Activated naive CD4-positive, alpha-beta T cell treated with anti-CD3 and anti-CD28 coated beads, Interleukin-2, amount 10 ng/mL, durations not matched to agents 7 days and 5 days (primary cell): ENCODE data around the gene WSB2.
A peak's percentile ranks its signal among the peaks of the same experiment; 100 is the strongest.
"Not testable (repeated sequence)": the region's sequence is repeated elsewhere in the genome, so short reads cannot be mapped to it uniquely, and the experiment has no call there.

ENCODE experiments used
- CTCF ChIA-PET: fragments of 350-600 bp; sonication (Branson Sonifier 250); formaldehyde crosslinking; loops from one replicate; lab custom pipeline; 2021; ENCODE audit warnings: antibody characterized with exemption; lab: Charles Lee
- DNase-seq: peaks from one replicate; pipeline ENCODE4 v3.0.0-alpha.2; 2020
- H3K27ac Mint-ChIP-seq: one replicate; pipeline ENCODE4 v1.8.0; 2021; ENCODE audit warnings: mild to moderate bottlenecking, moderate library complexity, mixed read lengths
- H3K27me3 Mint-ChIP-seq: one replicate; pipeline ENCODE4 v1.8.0; 2021; ENCODE audit warnings: mild to moderate bottlenecking, mixed read lengths
- H3K36me3 Mint-ChIP-seq: one replicate; pipeline ENCODE4 v1.8.0; 2021; ENCODE audit warnings: mixed read lengths
- H3K4me1 Mint-ChIP-seq: one replicate; pipeline ENCODE4 v1.8.0; 2021; ENCODE audit warnings: mixed read lengths
- H3K4me3 Mint-ChIP-seq: one replicate; pipeline ENCODE4 v1.8.0; 2021; ENCODE audit warnings: mild to moderate bottlenecking, moderate library complexity, mixed read lengths
- H3K9me3 Mint-ChIP-seq: one replicate; pipeline ENCODE4 v1.8.0; 2021; ENCODE audit warnings: mixed read lengths

WSB2 gene

GRCh38 chr12:118015944-118016343 is 45.0 kb downstream of the WSB2 start:
- H3K36me3 Mint-ChIP-seq = peaks cover 21% of the 10 kb centered on the region
- no peak for DNase-seq
- H3K4me3 Mint-ChIP-seq = peak overlapping the region; percentile 87
- peaks cover 31% of the 10 kb centered on the region for H3K4me1 Mint-ChIP-seq
- CTCF ChIA-PET = interaction anchor here (0.6 to 1.5 kb wide), 3 partner anchors 19 to 780 kb away, joined by 3 to 5 read pairs (median 4); no protein-coding TSS in a partner anchor
- H3K9me3 Mint-ChIP-seq = peaks cover 4% of the 10 kb centered on the region
- peaks cover 19% of the 10 kb centered on the region for H3K27me3 Mint-ChIP-seq
- no peak overlapping the region for H3K27ac Mint-ChIP-seq

GRCh38 chr12:118015306-118015705 is 45.7 kb downstream of the WSB2 start:
- DNase-seq = no peak
- peaks cover 19% of the 10 kb centered on the region for H3K27me3 Mint-ChIP-seq
- peaks cover 4% of the 10 kb centered on the region for H3K9me3 Mint-ChIP-seq
- CTCF ChIA-PET = no interaction called here
- H3K4me3 Mint-ChIP-seq = no peak overlapping the region
- no peak overlapping the region for H3K27ac Mint-ChIP-seq
- H3K4me1 Mint-ChIP-seq = peaks cover 31% of the 10 kb centered on the region
- H3K36me3 Mint-ChIP-seq = peaks cover 15% of the 10 kb centered on the region

- H3K27ac Mint-ChIP-seq = no peak overlapping the region
- peaks cover 6% of the 10 kb centered on the region for H3K36me3 Mint-ChIP-seq
- H3K27me3 Mint-ChIP-seq = peaks cover 19% of the 10 kb centered on the region
- H3K4me1 Mint-ChIP-seq = peaks cover 23% of the 10 kb centered on the region
- CTCF ChIA-PET = no interaction called here
- H3K9me3 Mint-ChIP-seq = peaks cover 4% of the 10 kb centered on the region
- H3K4me3 Mint-ChIP-seq = no peak overlapping the region
- no peak for DNase-seq
Observed at GRCh38 chr12:118013283-118013682, 47.7 kb downstream of the WSB2 start.

GRCh38 chr12:118011961-118012360 is 49.0 kb downstream of the WSB2 start:
- no peak for DNase-seq
- H3K27ac Mint-ChIP-seq = no peak overlapping the region
- peaks cover 4% of the 10 kb centered on the region for H3K9me3 Mint-ChIP-seq
- no peak overlapping the region for H3K4me3 Mint-ChIP-seq
- peaks cover 19% of the 10 kb centered on the region for H3K27me3 Mint-ChIP-seq
- peaks cover 10% of the 10 kb centered on the region for H3K4me1 Mint-ChIP-seq
- CTCF ChIA-PET = no interaction called here
- no peaks in the 10 kb centered on the region for H3K36me3 Mint-ChIP-seq

- Mint-ChIP-seq H3K36me3 (no peaks in the 10 kb centered on the region), H3K9me3 (peaks cover 4% of the 10 kb centered on the region), H3K27me3 (peaks cover 16% of the 10 kb centered on the region), H3K4me1 (peaks cover 6% of the 10 kb centered on the region), H3K4me3 (no peak overlapping the region), H3K27ac (no peak overlapping the region)
- no peak for DNase-seq
- CTCF ChIA-PET = no interaction called here
Observed at GRCh38 chr12:118011377-118011776, 49.6 kb downstream of the WSB2 start.

GRCh38 chr12:118010903-118011302 is 50.1 kb downstream of the WSB2 start:
- Mint-ChIP-seq H3K36me3 (no peaks in the 10 kb centered on the region), H3K4me1 (peaks cover 1% of the 10 kb centered on the region)
- CTCF ChIA-PET = no interaction called here

GRCh38 chr12:117999806-118000205 is 61.2 kb downstream of the WSB2 start:
- CTCF ChIA-PET, H3K27ac Mint-ChIP-seq, H3K9me3 Mint-ChIP-seq, H3K36me3 Mint-ChIP-seq, H3K4me1 Mint-ChIP-seq, H3K27me3 Mint-ChIP-seq, H3K4me3 Mint-ChIP-seq, DNase-seq: not testable (repeated sequence)

More at GRCh38 chr12:118010903-118011302, 50.1 kb downstream of the WSB2 start:
- H3K9me3 Mint-ChIP-seq = peaks cover 4% of the 10 kb centered on the region
- DNase-seq = no peak
- no peak overlapping the region for H3K27ac Mint-ChIP-seq
- H3K4me3 Mint-ChIP-seq = no peak overlapping the region
- H3K27me3 Mint-ChIP-seq = peaks cover 14% of the 10 kb centered on the region

- no peak overlapping the region for H3K4me3 Mint-ChIP-seq
- peaks cover 1% of the 10 kb centered on the region for H3K9me3 Mint-ChIP-seq
- no peak for DNase-seq
- H3K27ac Mint-ChIP-seq = no peak overlapping the region
- no peaks in the 10 kb centered on the region for H3K4me1 Mint-ChIP-seq
- peaks cover 3% of the 10 kb centered on the region for H3K27me3 Mint-ChIP-seq
- H3K36me3 Mint-ChIP-seq = no peaks in the 10 kb centered on the region
- CTCF ChIA-PET = no interaction called here
Observed at GRCh38 chr12:117998719-117999118, 62.3 kb downstream of the WSB2 start.

GRCh38 chr12:117994551-117995438 is 66.2 kb downstream of the WSB2 start:
- Mint-ChIP-seq H3K4me1 (no peaks in the 10 kb centered on the region), H3K36me3 (no peaks in the 10 kb centered on the region), H3K9me3 (peaks cover 1% of the 10 kb centered on the region), H3K27ac (no peak overlapping the region), H3K4me3 (no peak overlapping the region), H3K27me3 (no peaks in the 10 kb centered on the region)
- no peak for DNase-seq
- CTCF ChIA-PET = no interaction called here

- no peak overlapping the region for H3K27ac Mint-ChIP-seq
- H3K27me3 Mint-ChIP-seq = peaks cover 4% of the 10 kb centered on the region
- no peak for DNase-seq
- H3K9me3 Mint-ChIP-seq = peaks cover 3% of the 10 kb centered on the region
- no peaks in the 10 kb centered on the region for H3K4me1 Mint-ChIP-seq
- CTCF ChIA-PET = interaction anchor here (0.6 kb wide), 1 partner anchor 47 kb away, joined by 3 read pairs; no protein-coding TSS in a partner anchor
- no peak overlapping the region for H3K4me3 Mint-ChIP-seq
- no peaks in the 10 kb centered on the region for H3K36me3 Mint-ChIP-seq
Observed at GRCh38 chr12:117986705-117987469, 74.1 kb downstream of the WSB2 start.

GRCh38 chr12:117985182-117985581 is 75.8 kb downstream of the WSB2 start:
- Mint-ChIP-seq H3K27me3 (peaks cover 4% of the 10 kb centered on the region), H3K4me3 (no peak overlapping the region), H3K36me3 (no peaks in the 10 kb centered on the region), H3K27ac (no peak overlapping the region), H3K9me3 (peaks cover 3% of the 10 kb centered on the region), H3K4me1 (no peaks in the 10 kb centered on the region)
- CTCF ChIA-PET = interaction anchor here (1.0 kb wide), 1 partner anchor 110 kb away, joined by 3 read pairs; no protein-coding TSS in a partner anchor
- DNase-seq = no peak
